Motor neuron (in vitro differentiated cells): ENCODE measurements around the gene FDXR. TPM values are rescaled to one million over a fixed set of nuclear protein-coding genes. Genes with fewer than 3 reads are reported as not detected.

Source experiments
- ATAC-seq, 8 experiments: fragments of 200-7000 bp; cut with Tn5 transposase; replicated peaks in 6 of 8; 2 replicates each; pipeline ENCODE4 v1.8.0; 2021; ENCODE audit warnings: mild to moderate bottlenecking in 8 of 8, moderate library complexity in 8 of 8
- H3K27ac ChIP-seq, 2 donors: fragments of 250-450 bp; sonication (Bioruptor Pico); 2 replicates each; pipeline ENCODE4 v1.9.0; 2021; ENCODE audit warnings: antibody characterized with exemption in 2 of 2, mild to moderate bottlenecking in 2 of 2, moderate library complexity in 1 of 2
- H3K4me1 ChIP-seq, 2 donors: fragments of 250-450 bp; sonication (Bioruptor Pico); replicated peaks in 1 of 2; 2 replicates each; pipeline ENCODE4 v1.6.1; 2021; ENCODE audit warnings: antibody characterized with exemption in 2 of 2, mild to moderate bottlenecking in 2 of 2, moderate library complexity in 1 of 2
- H3K4me3 ChIP-seq, 5 donors: fragments of 250-450 bp; sonication (Bioruptor Pico); 2 replicates each; pipeline ENCODE4 v1.9.0; 2021; ENCODE audit warnings: antibody characterized with exemption in 5 of 5, mild to moderate bottlenecking in 5 of 5, moderate library complexity in 4 of 5
- WGBS, 10 experiments: fragments of 450-650 bp; shearing (Covaris generic); methylation state at CpG; one replicate each; pipeline ENCODE4 v1.0.0; 2022; 5-methylcytosine and 5-hydroxymethylcytosine counted together
- in situ Hi-C, 9 experiments: fragments of 400-800 bp; cut with MboI; loops; one replicate each; pipeline ENCODE4 v1.15.0; 2021; ENCODE audit warnings: low sequenced_read_pairs in 9 of 9, low pct_unique_long_range_greater_than_20kb in 2 of 9; ENCODE audit not compliant: unreplicated experiment in 9 of 9
- total RNA-seq, 8 experiments: library from RNA; unstranded; fragments of 300-600 nt; gene quantifications; 2 replicates each; pipeline versions ENCODE4 v1.2.3 to v1.2.4, GENCODE V29; 2022

FDXR gene
- total RNA-seq, 8 experiments from 2014 or later = 7.7 to 80.4 (median 16.6) TPM

DNA sequence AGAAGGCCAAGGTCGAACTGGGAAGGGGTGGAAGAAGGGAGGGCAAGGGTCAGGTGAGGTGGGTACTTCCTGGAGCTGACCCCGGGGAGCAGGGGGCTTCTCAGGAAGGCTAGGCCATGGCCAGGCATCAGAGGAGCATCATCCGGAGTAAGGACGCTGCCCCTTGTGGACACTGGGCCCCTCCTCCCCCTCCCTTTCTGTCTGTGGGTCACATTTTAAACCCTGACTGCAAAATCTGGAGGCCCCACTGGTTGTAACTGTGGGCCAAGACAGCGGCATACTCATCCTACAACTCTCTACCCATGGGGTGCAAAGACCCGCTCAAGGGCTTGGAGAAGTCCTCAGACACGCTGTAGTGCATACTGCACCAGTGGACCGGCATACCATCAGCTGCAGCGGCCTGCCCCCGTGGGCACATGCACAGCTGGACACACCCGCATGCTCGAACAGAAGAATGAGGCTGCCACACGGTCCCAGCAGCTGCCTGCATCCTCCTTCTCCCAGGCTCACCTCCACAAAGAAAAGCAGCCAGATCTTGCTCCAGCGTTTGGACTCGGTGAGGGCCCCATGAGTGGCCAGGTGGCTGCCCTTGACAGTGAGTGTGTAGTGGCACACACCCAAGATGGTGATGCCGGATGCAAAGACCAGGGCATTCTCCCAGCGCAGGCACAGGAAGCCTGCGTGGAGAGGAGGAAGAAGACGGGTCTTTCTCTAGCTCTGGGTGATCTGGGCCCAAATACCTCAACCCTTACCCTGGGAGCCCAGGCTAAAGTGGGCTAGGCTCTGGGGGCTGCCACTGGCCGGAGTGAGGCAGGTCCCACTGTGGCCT, 19.4 kb upstream of the FDXR start:
- 35 to 90% (median 63%) methylated on average over 1 to 10 of the region's 20 CpGs; no CpG with 5 or more reads in 5 of the 10 experiments for WGBS, 10 experiments
- Histone ChIP-seq H3K27ac (no peak overlapping the region), H3K4me1 (peaks cover 0 to 4% of the 10 kb centered on the region in 2 donors), H3K4me3 (no peak overlapping the region)
- in situ Hi-C loops = no loop called here
- peak in 2 of 8 experiments; percentile 9 to 30 for ATAC-seq

DNA sequence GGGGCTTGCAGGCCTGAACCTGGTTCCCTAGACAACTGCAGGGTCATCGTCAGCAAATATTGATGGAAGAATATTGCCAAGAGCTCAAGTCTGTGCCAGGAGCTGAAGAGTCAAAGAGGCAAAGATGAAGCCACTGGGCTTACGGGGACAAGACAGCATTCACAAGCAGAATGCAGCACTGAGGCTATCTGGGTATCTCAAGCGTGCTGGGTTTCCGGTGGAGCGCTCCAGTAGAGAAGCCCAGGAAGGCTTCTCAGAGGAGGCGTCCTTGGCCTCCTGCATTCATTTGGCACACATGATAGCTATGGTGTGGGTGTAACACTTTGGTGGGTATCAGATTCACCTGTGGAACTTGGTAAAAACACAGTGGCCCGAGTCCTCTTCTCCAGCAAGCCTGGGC, 17.8 kb upstream of the FDXR start:
- in situ Hi-C loops = no loop called here
- WGBS, 10 experiments = 40 to 100% (median 85%) methylated on average over 1 to 7 of the region's 7 CpGs; no CpG with 5 or more reads in 1 of the 10 experiments
- Histone ChIP-seq H3K4me3 (no peak overlapping the region), H3K4me1 (peaks cover 0 to 4% of the 10 kb centered on the region in 2 donors), H3K27ac (no peak overlapping the region)
- ATAC-seq = no peak

DNA sequence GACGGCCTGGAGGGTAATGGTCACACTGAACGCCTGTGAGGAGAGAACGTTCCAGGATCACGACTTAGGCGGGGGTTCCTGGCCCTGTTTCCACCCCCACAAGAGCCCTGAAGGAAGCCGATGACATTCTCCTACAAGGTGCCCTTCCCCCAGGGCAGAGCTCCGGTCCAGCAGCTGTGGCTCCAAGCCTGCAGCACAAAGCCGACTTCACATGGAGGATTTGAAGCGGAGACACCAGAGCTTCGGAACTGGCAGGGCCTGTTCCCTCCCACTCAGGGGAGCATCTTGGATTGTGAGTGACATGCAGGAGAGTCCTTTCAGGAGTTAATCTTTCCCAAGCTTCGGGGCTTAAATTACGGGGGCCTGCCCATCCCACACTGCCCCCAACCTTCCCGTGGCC, 15.7 kb upstream of the FDXR start:
- 17 to 84% (median 75%) methylated on average over 2 to 8 of the region's 13 CpGs; no CpG with 5 or more reads in 4 of the 10 experiments for WGBS, 10 experiments
- ATAC-seq = no peak
- Histone ChIP-seq H3K27ac (no peak overlapping the region), H3K4me3 (no peak overlapping the region), H3K4me1 (peaks cover 0 to 4% of the 10 kb centered on the region in 2 donors)
- in situ Hi-C loops = no loop called here

DNA sequence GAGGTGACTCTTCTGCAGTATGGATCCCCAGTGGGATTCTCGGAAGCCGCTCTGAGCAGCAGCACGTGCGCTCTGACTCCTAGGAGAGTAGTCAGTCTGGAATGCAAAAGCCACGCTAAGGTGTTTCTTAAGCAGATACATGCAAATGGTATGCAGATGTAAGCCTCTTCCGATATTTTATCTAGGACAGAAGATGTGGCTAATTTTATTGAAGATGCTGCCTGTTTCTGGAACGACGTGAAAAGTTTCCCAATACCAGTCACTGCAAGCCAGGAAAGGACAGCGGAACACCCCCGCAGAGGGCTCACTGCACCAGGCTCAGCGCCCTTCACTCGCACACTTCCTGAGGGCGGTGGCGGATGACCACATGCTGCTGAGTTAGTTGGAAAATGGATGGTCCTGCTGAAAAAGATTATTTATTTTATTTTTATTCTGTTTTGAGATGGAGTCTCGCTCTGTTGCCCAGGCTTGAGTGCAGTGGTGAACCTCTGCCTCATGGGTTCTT, 10.5 kb upstream of the FDXR start:
- in situ Hi-C loops = no loop called here
- WGBS, 10 experiments = 29 to 90% (median 55%) methylated on average over 2 to 12 of the region's 15 CpGs; no CpG with 5 or more reads in 3 of the 10 experiments

DNA sequence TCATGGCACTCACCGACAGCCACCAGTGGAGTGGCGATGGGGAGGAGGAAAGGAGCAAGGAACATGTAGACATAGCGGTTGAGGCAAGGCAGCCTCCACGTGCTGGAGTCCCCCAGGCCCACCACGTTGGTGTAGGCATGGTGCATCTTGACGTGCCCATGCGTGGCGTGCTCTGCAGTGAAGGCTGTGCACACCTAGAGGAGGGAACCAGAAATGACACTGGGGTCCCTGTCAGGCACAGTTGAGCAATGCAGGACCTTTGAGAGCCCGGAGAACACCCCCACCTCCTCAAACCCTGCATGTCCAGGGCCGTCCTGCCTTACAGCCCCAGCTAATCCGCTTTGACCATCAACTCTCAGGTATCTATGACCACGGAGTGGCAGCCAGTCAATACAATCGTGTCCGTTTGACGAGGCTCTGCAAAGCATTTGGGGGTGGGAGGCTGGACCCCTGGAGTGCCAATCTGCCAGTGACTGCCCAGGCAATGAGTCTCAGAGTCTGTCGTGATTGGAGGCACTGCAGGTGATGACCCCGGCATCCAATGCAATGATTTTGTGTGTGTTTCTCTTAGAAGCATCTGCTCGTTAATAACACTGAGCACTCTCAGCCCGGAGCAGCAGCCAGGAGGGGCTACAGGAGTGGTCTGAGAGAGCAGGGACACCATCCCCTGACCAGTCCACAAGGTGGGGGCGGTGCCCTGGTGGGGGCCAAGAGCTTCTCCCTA, 9.9 kb upstream of the FDXR start:
- ATAC-seq = peak in 3 of 8 experiments; percentile 23 to 36 (median 26)
- no peak overlapping the region for H3K27ac ChIP-seq
- WGBS, 10 experiments = 60 to 93% (median 80%) methylated on average over 1 to 9 of the region's 20 CpGs; no CpG with 5 or more reads in 5 of the 10 experiments
- H3K4me3 ChIP-seq = no peak overlapping the region
- in situ Hi-C loops = no loop called here
- H3K4me1 ChIP-seq = no peaks in the 10 kb centered on the region

More for the DNA sequence above, 10.5 kb upstream of the FDXR start:
- no peaks in the 10 kb centered on the region for H3K4me1 ChIP-seq
- no peak overlapping the region for H3K27ac ChIP-seq
- no peak overlapping the region for H3K4me3 ChIP-seq
- ATAC-seq = no peak

DNA sequence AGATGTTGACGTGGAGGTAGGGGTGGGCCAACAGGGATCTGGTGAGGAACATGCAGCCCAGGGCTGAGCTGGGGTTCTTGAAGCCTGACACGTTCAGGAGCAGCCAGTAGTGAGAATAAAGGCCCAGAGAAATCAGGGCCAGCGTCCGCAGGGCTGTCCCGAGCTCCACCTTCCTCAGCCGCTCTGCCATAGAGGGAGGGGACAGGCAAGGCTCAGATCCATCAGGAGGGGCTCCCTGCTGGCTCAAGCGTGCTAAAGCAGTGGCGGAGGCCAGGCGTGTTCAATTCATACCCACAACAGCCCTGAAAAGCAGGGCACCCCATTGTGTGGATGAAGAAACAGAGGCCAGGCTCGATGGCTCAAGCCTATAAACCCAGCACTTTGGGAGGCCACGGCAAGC, 8.3 kb upstream of the FDXR start:
- ATAC-seq = peak in 1 of 8 experiments; percentile 8

DNA sequence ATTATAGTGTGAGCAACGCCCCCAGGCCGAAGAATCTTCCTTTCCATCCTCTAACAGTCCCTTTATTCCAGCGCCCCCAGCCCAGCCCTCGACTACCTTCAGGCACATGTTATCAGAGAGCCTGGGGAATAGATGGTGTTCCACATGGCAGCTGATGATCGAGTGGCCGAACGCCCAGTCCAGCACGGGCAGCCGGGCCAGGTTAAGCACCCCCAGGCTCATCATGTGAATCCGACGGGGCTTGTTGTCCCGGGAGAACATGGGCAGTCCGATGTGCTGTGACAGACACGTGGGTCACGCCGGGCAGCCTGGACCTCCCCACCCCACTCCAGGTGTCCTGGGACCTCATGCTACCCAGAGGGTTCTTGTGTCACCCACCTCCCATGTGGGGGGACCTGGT, 6.5 kb upstream of the FDXR start:
- 0 to 86% (median 75%) methylated on average over 1 to 9 of the region's 16 CpGs; no CpG with 5 or more reads in 5 of the 10 experiments for WGBS, 10 experiments

More for the DNA sequence above, 8.3 kb upstream of the FDXR start:
- no peak overlapping the region for H3K4me3 ChIP-seq
- WGBS, 10 experiments = 20 to 100% (median 34%) methylated on average over 1 to 8 of the region's 11 CpGs; no CpG with 5 or more reads in 4 of the 10 experiments
- H3K27ac ChIP-seq = no peak overlapping the region
- in situ Hi-C loops = no loop called here
- H3K4me1 ChIP-seq = no peaks in the 10 kb centered on the region

DNA sequence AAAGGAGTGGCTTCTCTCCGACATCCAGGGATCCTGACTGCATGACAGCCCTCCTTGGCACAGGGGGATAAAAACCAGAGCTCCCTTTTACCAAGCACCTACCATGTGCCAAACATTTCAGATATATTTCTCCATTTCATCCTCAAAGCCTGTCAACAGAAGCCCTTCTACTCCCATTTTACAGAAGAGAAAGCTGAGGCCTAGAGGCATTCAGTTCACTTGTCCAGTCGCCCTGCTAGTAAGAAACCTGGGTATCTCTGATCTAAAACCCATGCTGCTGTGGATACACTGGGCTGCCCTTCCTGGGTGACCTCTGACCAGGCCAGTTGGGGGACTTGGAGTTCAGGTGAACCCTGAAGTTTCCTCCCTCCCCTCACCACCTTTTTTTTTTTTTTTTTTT, 5.9 kb upstream of the FDXR start:
- H3K4me1 ChIP-seq = peaks cover 0 to 4% of the 10 kb centered on the region in 2 donors
- no peak overlapping the region for H3K4me3 ChIP-seq
- H3K27ac ChIP-seq = no peak overlapping the region
- WGBS, 10 experiments = 29 to 100% (median 40%) methylated on average over 1 to 2 of the region's 2 CpGs; no CpG with 5 or more reads in 3 of the 10 experiments
- in situ Hi-C loops = no loop called here
- no peak for ATAC-seq

More for the DNA sequence above, 6.5 kb upstream of the FDXR start:
- Histone ChIP-seq H3K27ac (no peak overlapping the region), H3K4me3 (no peak overlapping the region), H3K4me1 (no peaks in the 10 kb centered on the region)
- ATAC-seq = no peak
- in situ Hi-C loops = no loop called here

DNA sequence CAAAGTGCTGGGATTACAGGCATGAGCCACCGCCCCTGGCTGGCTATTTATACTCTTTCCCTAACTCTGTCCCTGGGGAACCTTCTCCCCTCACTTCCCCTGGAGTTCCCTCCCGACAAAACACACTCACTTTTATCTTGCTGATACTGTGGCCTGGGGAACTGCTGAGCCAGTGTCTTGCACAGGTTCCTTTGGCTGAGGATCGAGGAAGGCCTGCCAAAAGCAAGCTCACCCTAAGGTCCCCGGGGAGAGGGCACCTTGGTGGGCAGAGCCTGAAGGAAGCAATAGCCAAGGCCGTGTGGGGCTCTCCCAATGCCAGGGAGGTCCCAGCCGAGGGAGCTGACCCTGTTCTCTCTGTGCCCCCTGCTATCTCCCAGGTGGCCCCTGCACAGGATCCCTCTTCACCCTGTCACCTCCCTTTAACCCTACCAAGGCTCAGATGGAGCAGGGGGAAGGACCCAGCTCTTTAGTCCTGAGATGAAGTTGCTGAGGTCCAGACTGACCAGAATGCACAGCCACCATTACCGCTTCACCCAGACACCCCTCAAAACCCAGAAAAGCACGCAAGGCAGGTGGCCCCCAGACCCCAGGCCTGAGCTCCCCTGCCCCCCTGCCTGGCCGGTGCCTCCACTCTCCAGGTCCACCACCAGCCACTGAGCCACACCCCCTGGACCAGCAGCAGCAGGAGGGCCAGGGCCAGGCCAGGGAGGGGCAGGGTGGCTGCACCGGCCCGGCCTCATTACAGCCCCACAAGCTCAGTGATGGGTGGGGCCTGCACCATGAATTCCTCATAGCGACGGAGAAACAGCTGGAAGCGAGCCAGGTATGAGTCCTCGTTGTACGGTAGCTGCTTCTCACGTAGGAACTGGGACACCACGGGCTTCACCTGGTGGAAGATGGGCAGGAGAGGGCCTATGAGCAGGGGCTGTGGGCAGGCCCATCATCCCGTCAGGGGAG, 5.1 kb upstream of the FDXR start:
- Histone ChIP-seq H3K4me3 (no peak overlapping the region), H3K4me1 (peaks cover 0 to 4% of the 10 kb centered on the region in 2 donors), H3K27ac (no peak overlapping the region)
- 0 to 67% (median 50%) methylated on average over 1 to 4 of the region's 19 CpGs; no CpG with 5 or more reads in 1 of the 10 experiments for WGBS, 10 experiments
- in situ Hi-C loops = no loop called here
- peak in 3 of 8 experiments; percentile 41 to 76 (median 49) for ATAC-seq

DNA sequence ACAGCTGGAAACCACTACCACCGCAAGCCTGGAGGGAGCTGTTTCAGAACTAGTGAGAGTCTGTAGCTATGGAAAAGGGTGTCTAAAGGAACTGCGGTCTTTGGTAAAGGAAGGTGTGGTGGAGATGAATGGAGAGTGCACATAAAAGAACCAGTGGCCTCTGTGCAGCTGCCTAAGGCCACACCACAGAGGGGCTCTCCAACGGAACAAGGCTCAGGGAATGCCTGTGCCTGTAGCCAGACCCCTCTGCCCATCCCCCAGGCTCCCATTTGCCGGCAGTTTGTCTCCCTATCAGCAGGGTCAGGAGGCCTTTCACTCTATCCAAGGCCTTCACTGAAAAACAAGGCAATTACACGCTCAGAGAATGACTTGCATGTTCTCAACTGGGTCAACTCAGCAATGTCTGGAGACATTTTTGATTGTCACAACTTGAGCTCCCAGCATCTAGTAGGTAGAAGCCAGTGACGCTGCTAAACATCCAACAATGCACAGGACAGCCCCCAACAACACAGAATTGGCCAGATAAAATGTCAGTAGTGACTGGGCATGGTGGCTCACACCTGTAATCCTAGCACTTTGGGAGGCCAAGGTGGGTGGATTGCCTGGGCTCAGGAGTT, 3.3 kb upstream of the FDXR start:
- in situ Hi-C loops = no loop called here
- Histone ChIP-seq H3K4me3 (no peak overlapping the region), H3K4me1 (peaks cover 4 to 6% of the 10 kb centered on the region in 2 donors), H3K27ac (no peak overlapping the region)
- 20 to 86% (median 48%) methylated on average over 1 to 4 of the region's 6 CpGs; no CpG with 5 or more reads in 3 of the 10 experiments for WGBS, 10 experiments
- ATAC-seq = no peak

DNA sequence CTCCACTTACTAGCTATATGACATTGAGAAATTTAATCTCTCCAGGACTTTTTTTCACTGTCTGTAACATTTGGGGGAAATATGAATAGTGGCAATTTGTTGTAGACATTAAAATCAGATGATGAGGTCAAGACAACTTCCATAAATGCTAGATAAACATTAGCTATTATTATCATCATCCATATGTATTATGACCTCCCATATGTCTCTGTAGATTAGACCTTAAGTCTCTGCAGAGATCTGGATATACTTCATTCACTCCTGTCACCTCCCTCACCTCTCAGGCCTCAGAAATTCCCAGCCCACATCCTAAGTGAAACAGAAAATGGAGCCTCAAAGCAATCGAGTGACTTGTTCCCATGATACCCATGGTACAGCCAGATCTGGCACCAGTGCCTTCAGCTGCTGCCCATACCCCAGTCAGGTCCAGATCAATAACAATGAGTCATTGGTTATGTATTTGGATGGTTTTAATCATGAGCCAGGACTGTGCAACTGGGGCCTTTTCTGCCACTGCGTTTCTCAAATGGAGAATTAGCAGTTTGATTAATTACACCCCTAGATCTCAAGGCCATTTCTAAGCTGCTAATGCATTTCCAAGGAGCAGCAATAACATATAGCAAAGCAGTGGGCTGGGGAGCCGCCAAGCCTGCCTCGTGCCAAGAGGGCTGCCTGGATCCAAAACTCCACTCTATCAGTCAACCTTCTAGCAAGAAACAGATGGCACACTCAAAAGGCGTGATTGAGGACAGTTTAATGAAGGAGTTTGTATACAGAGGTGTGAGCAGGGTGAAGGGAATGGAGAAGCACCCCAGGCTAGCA, 2.6 kb upstream of the FDXR start:
- Histone ChIP-seq H3K4me3 (no peak overlapping the region), H3K27ac (no peak overlapping the region), H3K4me1 (peaks cover 4 to 6% of the 10 kb centered on the region in 2 donors)
- no peak for ATAC-seq
- 20 to 89% (median 66%) methylated on average over 1 to 5 of the region's 5 CpGs; no CpG with 5 or more reads in 6 of the 10 experiments for WGBS, 10 experiments
- in situ Hi-C loops = no loop called here
